Chondrocyte (in vitro differentiated cells): ENCODE data around the gene PHOX2A. TPM values are rescaled to one million over a fixed set of nuclear protein-coding genes. Genes with fewer than 3 reads are reported as not detected.

Source experiments
- DNase-seq: peaks from one replicate; pipeline ENCODE4 v3.0.0; 2021; ENCODE audit warnings: mixed read lengths, low spot score
- H3K27ac Mint-ChIP-seq: one replicate; pipeline ENCODE4 v1.8.0; 2021; ENCODE audit warnings: mild to moderate bottlenecking, moderate library complexity, mixed read lengths; ENCODE audit not compliant: unreplicated experiment
- H3K27me3 Mint-ChIP-seq: 2 replicates; pipeline ENCODE4 v1.8.0; 2021; ENCODE audit warnings: low read depth, mixed read lengths
- H3K36me3 Mint-ChIP-seq: 2 replicates; pipeline ENCODE4 v1.8.0; 2021; ENCODE audit warnings: low read depth, mixed read lengths
- H3K4me1 Mint-ChIP-seq: 2 replicates; pipeline ENCODE4 v1.8.0; 2021; ENCODE audit warnings: low read depth, mild to moderate bottlenecking, mixed read lengths
- H3K4me3 Mint-ChIP-seq: one replicate; pipeline ENCODE4 v1.8.0; 2021; ENCODE audit warnings: mild to moderate bottlenecking, moderate library complexity, mixed read lengths; ENCODE audit not compliant: unreplicated experiment
- H3K9me3 Mint-ChIP-seq: 2 replicates; pipeline ENCODE4 v1.8.0; 2021; ENCODE audit warnings: low read depth, mixed read lengths
- total RNA-seq: library from RNA; stranded (reverse); gene quantifications from 3 replicates; pipeline ENCODE4 v1.2.1, GENCODE V29; 2021
- TF ChIP-seq, protein P1 (sequence below): fragments of 200-600 bp; sonication (generic); IDR thresholded peaks from 2 replicates; pipeline ENCODE4 v1.5.0; 2021; ENCODE audit warnings: antibody characterized with exemption, mild to moderate bottlenecking, moderate library complexity

PHOX2A gene
- total RNA-seq, 1 donor from 2014 or later, result not detected

GRCh38 chr11:72244361-72245262 is 636 bp upstream of the PHOX2A start:
- DNase-seq, result peak; percentile 83
- H3K27me3 Mint-ChIP-seq, result peaks cover 28% of the 10 kb centered on the region
- peaks cover 11% of the 10 kb centered on the region for H3K36me3 Mint-ChIP-seq
- H3K4me1 Mint-ChIP-seq, result peaks cover 12% of the 10 kb centered on the region
- TF ChIP-seq, protein P1, sequence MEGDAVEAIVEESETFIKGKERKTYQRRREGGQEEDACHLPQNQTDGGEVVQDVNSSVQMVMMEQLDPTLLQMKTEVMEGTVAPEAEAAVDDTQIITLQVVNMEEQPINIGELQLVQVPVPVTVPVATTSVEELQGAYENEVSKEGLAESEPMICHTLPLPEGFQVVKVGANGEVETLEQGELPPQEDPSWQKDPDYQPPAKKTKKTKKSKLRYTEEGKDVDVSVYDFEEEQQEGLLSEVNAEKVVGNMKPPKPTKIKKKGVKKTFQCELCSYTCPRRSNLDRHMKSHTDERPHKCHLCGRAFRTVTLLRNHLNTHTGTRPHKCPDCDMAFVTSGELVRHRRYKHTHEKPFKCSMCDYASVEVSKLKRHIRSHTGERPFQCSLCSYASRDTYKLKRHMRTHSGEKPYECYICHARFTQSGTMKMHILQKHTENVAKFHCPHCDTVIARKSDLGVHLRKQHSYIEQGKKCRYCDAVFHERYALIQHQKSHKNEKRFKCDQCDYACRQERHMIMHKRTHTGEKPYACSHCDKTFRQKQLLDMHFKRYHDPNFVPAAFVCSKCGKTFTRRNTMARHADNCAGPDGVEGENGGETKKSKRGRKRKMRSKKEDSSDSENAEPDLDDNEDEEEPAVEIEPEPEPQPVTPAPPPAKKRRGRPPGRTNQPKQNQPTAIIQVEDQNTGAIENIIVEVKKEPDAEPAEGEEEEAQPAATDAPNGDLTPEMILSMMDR, result no peak
- H3K27ac Mint-ChIP-seq, result no peak overlapping the region
- H3K9me3 Mint-ChIP-seq, result no peaks in the 10 kb centered on the region
- peak overlapping the region; percentile 36 for H3K4me3 Mint-ChIP-seq

DNA sequence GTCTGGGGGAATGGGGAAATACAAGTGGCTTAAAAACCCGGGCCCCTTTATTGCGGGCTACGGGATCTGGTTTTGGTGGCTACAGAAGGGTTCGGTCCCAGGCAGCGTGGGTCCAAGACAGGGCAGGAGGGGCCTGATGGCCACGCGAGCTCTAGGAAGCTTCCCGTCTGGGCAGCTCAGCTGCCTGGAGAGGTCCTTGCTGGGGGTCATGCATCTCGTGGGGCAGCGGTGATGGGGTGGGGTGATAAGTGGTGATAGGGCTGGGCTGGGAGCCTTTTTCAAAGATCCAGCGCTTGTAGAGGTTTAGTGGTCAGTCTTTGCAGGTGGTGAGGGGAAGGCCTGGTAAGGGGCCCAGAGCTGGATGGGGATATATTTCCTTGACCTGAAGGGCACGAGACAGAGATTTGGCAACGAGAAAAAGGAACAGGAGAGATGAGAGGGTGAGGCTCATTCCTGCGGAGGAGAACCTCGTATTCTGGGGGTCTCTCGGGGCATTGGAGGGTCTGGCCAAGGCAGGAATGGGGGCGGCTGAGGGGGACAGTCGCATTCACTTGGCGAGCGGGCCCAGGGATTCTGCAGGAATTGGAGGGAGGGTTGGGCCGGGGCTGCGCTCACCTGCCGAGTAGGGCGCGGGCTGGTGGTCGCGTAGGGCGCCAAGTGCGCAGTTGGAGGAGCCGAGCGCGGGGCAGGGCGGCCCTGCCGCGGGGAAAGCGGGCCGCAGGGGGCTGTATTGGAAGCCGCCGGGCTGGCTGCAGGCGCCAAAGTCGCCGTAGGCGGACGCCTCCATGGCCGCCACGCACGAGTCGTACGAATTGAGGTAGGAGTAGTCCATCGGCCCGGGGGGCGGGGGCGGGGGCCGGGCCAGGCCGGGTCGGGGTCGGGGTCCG is 560 bp downstream of the PHOX2A start:
- peaks cover 28% of the 10 kb centered on the region for H3K27me3 Mint-ChIP-seq

DNA sequence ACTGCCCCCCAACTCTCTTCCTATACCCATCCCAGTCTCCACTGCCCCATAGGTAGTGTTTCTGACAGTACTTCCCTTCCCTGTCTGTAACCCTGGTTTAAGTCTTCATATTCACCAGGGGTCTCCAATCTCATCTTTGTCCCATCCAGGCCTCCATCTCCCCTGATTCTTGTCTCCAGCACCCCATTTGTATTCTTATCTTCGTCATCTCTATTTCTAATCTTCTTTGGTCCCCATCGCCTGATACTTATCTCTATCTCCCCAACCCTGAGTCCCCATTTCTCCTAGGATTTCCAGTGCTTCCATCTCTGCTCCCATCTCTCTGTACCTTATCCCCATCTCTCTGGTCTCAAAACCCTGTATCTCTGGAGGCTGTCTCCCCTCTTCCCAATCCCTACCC is 1.8 kb downstream of the PHOX2A start:
- no peak for DNase-seq
- Mint-ChIP-seq H3K27ac (no peak overlapping the region), H3K4me3 (no peak overlapping the region)

More for the DNA sequence above, 560 bp downstream of the PHOX2A start:
- Mint-ChIP-seq H3K4me1 (peaks cover 22% of the 10 kb centered on the region), H3K36me3 (peaks cover 11% of the 10 kb centered on the region), H3K9me3 (no peaks in the 10 kb centered on the region), H3K27ac (no peak overlapping the region), H3K4me3 (peak overlapping the region; percentile 49)
- DNase-seq, result peak; percentile 70
- TF ChIP-seq, protein P1, result no peak

DNA sequence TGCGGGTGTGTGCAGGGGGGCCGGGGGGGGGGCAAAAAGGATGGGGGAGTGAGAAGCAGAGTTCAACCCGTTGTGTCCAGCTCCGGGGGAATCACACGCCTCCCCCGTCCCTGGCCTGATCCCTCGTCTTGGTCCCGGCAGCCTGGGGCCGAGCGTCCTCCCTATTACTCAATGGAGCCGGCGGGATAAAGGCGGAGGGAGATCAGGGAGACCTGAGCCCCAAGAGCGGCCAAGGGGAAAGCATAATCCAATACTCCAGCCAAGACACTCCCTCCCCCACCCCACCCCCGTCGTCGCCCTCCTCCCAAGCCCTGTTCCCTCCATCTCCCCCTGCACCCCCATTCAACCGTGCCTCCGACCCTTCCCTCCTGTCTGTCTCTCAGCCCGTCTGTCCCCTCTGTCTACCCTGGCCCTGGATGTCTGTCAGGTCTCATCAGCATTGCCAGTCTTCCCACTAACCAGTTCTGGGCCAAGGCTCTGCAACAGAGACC is 2.6 kb downstream of the PHOX2A start:
- Mint-ChIP-seq H3K4me3 (no peak overlapping the region), H3K27ac (no peak overlapping the region), H3K27me3 (peaks cover 26% of the 10 kb centered on the region), H3K36me3 (peaks cover 16% of the 10 kb centered on the region), H3K4me1 (peaks cover 22% of the 10 kb centered on the region), H3K9me3 (no peaks in the 10 kb centered on the region)
- TF ChIP-seq, protein P1, result no peak
- DNase-seq, result peak; percentile 81

More for the DNA sequence above, 1.8 kb downstream of the PHOX2A start:
- Mint-ChIP-seq H3K9me3 (no peaks in the 10 kb centered on the region), H3K36me3 (peaks cover 12% of the 10 kb centered on the region), H3K4me1 (peaks cover 22% of the 10 kb centered on the region), H3K27me3 (peaks cover 26% of the 10 kb centered on the region)
- TF ChIP-seq, protein P1, result no peak
